ENCODE results near the gene CYFIP2.
"Not testable (repeated sequence)": the region's sequence is repeated elsewhere in the genome, so short reads cannot be mapped to it uniquely, and the experiment has no call there.

Gene CYFIP2

DNA sequence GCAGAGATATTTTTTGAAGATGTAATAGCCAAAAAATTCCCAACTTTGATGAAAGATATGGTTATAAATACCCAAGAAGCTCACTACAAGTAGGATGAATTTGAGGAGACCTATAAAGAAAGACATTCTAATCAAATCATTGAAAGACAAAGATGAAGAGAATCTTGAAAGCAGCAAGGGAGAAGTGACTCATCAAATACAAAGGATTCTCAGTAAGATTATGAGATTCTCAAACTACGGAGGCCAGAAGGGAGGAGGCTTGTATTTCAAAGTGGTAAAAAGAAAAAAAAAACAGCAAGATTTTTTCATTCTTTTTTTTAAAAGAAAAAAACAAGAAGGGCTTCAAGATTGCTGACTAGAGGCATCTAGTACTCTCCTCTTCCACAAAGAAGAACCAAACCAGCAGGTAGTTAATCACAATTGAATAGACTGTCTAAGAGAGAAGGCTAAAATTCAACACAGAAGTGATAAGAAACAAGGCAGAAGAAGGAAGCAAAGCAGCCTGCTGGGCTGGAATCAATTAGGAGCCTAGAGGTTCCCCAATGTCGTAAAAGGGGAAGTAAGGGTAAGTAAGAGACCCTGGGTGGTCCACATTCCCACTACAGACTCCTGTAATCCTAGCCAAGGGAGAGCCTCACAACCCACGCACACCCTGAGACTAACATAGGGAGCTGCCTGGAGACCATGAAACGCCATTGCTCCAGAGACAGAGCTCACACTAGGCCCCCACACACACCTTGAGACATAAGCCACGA lies 135.0 kb downstream of the CYFIP2 start:
- DNase-seq = no peak

GRCh38 chr5:157415838-157416237 lies 149.9 kb downstream of the CYFIP2 start:
- no peak for DNase-seq

- not testable (repeated sequence) for DNase-seq
These were observed 153.6 kb downstream of the CYFIP2 start for GRCh38 chr5:157419521-157419920.

- not testable (repeated sequence) for DNase-seq
These were observed 164.0 kb downstream of the CYFIP2 start for GRCh38 chr5:157429920-157430319.

- no peak for DNase-seq
These were observed 165.7 kb downstream of the CYFIP2 start for GRCh38 chr5:157431544-157432200.

DNA sequence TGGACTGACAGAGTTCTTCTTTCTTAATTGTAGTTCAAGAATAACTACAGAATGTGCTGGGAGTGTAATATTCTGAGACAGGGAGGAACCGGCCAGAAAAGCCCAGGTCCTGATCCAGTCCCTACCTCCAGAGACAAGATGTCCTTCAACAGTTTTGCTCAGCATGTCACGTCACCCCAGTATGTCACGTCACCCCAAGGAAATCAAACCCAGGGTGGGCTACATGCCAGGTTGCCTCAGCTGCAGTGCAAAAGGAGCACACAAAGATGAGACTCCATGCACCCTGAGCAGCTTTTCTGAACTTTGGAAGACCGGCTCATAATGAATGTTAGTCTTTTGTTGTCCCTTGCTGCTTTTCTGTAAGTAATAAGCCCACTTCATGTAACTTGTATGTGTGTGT lies 168.2 kb downstream of the CYFIP2 start:
- no peak for DNase-seq

DNA sequence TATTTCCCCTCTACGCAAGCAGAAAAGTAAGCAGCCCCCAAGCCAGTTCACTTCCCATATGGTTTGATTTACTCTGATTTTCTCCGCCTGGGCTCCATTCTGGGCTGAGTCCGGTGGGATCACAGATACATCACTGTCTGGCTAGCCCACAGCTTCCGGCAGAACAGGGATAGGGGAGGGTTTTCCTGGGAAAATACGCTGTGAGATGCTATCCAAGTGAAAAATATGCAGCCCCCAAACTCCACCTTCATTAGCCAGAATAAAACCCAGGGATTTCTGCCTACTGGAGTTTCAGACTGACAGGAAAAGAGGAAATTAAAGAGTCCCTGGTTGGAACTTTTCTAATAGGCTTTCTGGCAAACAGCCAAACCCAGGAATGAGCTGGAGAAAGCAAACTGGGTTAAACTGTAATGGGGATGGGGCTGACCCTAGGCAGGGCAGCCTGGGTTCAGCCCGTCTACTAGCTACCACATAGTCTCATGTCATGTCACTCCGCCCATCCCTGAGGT lies 177.2 kb downstream of the CYFIP2 start:
- DNase-seq = no peak

DNA sequence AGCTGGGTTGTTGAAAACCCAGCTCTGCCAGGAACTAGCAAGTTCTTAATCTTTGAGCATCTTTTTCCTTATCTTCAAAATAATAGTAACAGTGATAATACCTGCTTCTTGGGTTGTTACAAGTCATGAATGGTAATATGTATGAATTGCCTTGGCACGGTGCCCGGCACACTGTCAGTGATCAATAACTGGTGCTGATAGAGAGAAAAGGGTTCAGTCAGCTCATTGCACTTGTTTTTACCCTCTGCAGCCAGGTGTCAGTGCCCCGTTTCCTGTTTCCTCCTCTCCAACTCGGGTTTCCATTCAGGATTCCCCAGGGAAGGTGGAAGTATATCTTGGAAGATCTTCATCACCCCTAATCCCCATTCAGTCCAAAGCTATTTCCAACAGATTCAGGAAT lies 178.3 kb downstream of the CYFIP2 start:
- DNase-seq = no peak

All from stimulated activated CD4-positive, alpha-beta T cell treated with anti-CD3 and anti-CD28 coated beads, Interleukin-12 subunit alpha, Interleukin-12 subunit beta, amount 100 ng/mL, for 4 hours (primary cell).